ENCODE results near the gene GINS2. TPM values are rescaled to one million over a fixed set of nuclear protein-coding genes. Genes with fewer than 3 reads are reported as not detected.

Gene GINS2
- total RNA-seq, 1 donor from 2014 or later, result 4.2 TPM

Small RNA genes lying within 50 kb of the gene (small RNA-seq; reads per million reads assigned to genes)
- not detected for gene RN7SL381P

Other genes with a start within 250 kb of the GINS2 start
- gene GSE1, start 75.6 kb downstream of the GINS2 start, total RNA-seq, result 18.4 TPM
- 1.6 TPM for gene C16orf74, start 62.1 kb upstream of the GINS2 start, total RNA-seq
- gene EMC8, start 110.6 kb upstream of the GINS2 start, total RNA-seq, result 15.0 TPM
- 201 TPM for gene COX4I1, start 110.7 kb upstream of the GINS2 start, total RNA-seq
- gene IRF8, start 210.2 kb upstream of the GINS2 start, total RNA-seq, result 9.8 TPM

Measured in occipital lobe (tissue), 2 donors.